ENCODE measurements around the gene RNU5B-1.

DNA sequence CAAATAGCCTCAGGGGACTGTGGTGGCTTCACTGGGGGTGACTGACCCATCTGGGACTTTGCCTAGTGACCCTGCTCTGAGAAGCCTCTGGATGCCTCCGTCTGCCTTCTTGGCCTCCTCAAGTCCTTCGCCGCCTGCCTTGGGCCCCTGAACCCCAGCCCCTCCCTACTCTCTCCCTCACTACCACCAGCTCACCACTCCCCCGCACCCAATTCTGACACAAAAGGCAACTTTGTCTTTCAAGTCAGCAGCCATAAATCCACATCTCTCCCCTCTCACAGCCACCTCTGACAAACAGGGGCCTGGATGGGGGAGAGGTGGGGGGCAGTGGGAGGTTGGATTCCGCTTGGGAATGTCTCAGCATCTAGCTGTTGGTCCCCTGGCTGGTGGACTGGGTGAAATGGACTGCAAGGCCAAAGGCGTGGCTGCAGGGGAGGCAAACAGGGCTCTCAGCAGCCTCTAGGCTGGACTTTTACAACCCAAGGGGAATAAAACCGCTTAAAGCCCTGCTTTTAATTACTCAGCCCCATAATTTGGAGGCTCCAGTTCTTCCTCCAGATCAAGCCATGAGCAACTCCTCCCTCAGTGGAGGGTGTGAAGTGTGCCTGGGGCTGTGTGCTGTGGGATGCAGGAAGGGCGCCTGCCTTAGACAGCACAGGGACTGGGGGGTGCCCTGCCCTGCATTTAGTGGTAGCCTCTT lies 39.9 kb downstream of the RNU5B-1 start:
- no peak for TF ChIP-seq POLR2AphosphoS5 (IDR thresholded peaks at IDR 0.05)
- no peak for TF ChIP-seq CTCF (IDR thresholded peaks at IDR 0.05)
- TF ChIP-seq POLR2A (IDR thresholded peaks at IDR 0.05), result no peak
